ENCODE measurements around the gene SIRT2. TPM values are rescaled to one million over a fixed set of nuclear protein-coding genes. Genes with fewer than 3 reads are reported as not detected.

Gene SIRT2
- total RNA-seq, 1 donor from 2014 or later, result 60.2 TPM

GRCh38 chr19:38845374-38846024 is 53.9 kb downstream of the SIRT2 start:
- DNase-seq (ENCODE audit: low spot score), result no peak

DNA sequence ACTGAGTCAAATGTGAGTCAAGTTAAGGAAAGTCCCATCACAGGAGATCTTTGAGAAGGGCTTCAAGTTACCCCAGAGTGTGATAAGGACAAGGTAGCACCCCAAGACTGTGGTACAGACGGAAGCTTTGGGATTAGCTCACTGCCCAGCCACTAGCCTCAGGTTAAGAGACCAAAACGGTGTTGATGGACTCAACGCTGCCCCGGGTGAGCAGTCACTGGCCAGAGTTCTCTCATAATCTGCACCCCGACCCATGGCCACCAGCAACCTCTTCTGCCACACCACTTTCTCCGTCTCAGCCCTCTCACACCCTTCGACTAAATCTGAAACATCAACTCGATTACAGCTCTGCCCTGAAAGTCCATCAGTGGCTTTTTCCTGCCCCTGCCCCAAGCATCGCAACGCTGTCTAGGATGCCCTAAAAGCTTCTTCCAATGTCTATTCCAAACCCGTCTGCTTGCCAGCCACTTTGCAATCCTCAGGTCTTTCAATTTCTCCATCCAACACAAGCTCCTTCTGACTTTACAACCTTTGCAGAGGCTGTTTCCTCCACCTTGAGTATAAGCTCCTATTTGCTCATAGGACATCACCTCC is 55.2 kb downstream of the SIRT2 start:
- no peak for DNase-seq (ENCODE audit: low spot score)

DNA sequence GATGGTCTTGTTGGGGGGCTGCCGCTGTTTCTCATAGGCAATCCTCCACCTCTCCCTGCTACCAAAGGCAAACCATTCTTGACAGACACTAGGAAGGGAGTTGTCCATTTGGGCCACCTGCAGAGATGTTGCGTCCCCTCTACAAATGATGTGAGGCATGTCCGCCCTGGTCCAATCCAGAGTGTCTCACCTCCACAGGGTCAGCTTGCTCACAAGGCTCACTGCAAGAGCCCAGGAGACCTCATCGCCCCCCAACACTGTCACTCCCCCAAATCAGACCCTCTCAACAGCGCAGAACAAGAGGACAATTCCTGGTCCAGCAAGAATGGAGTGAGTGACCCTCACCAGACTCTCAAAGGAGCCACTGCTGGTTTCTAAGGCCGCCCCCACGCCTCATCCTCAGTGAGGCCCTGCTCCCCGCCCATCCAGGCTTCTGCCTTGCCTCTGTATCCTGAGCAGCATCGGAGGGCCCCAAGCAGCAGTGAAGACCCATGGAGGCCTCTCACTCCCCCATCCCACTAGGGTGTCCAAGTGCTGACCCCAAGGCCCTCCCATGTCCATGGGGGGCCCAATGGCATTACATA is 56.2 kb downstream of the SIRT2 start:
- no peak for DNase-seq (ENCODE audit: low spot score)

DNA sequence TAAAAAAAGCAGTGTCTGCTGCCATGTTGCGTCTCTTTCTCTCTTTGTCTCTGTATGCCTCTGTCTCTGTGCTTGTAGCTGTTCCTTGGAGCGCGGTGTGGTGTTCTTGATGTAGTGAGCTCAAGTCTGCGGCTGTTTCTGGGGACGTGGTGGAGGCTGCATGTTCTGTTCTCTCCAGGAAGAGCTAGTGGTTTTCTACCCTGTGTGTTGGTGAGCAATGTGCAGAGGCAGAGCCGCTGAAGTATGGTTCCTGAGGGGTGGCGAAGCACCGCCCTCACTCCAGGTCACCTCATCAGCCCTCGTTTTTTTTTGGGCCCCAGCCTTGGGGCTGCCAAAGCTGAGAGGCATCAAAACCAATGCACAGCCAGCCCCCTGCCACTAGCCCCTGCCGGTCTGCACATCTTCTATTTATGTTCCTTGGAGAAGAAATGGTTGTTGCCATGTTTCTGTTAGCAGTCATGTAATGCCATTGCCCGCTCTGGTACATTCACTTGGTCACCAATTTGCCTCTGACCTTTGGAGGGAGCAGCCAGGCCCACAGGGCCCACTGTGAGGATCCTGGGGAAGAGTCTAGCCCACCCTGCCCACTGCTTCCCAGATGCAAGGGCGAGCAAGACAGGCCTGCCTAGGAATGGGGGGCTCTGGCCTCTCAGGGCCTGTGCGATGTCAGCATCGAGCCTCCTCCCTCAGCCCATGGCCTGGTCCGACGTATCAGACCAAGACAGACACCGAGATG is 56.8 kb downstream of the SIRT2 start:
- DNase-seq (ENCODE audit: low spot score), result no peak

DNA sequence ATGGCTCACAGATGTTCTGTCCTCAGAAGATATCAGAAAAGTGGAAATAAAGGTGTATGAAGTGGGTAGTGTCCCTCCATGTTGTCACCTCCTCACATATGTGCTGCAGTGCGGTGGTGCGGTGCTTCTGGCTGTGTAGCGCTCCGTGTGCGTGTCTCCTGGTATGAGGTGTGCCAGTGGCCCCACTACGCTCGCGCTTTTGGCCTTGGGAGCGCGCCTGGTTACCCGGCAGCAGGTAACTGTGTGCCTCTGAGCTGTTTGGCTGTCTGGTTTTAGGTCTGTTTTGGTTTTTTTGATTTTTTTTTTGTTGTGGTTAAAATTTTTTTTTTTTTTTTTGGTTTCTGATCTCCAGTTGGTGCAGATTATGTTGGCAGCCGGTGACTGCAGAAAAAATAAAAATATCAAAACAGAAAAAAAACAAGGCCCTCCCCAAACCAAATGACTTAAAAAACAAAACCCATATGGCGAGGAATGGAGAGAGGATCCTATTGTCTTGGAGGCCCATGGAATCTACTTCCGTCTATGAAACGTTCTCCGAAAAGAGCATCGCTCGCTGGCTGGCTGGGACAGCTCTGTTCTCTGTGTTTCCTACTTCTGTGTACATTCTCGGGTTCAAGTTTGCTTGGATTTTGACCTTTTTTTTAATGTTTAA is 57.5 kb downstream of the SIRT2 start:
- no peak for DNase-seq (ENCODE audit: low spot score)

DNA sequence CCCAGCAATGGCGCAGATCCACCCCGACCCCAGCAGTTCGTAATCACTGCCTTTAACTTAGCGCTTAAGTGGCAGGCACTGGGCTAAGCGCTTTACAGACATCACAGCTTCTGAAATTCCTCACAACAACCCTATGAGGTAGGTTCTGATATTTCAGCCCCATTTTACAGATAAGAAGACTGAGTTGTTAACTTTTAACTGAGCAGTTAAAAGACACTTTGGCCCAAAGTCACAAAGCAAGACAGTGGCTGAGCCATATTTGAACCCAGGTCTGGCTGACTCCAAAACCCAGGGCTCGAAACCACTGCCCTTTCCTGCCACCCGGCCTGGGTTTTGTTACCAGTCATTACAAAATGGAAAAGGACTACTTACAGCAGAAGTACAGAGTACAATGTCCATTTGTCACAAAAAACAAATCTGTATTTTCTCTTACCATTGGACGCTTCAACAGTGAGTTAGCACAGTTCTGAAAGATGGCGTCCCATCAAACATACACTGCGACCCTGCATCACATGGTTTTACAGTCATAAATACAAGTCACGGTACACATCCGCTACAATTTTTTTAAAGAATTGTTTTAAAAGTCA is 58.1 kb downstream of the SIRT2 start:
- no peak for DNase-seq (ENCODE audit: low spot score)

- no peak for DNase-seq (ENCODE audit: low spot score)
Measured at GRCh38 chr19:38840583-38840968, 58.8 kb downstream of the SIRT2 start.

DNA sequence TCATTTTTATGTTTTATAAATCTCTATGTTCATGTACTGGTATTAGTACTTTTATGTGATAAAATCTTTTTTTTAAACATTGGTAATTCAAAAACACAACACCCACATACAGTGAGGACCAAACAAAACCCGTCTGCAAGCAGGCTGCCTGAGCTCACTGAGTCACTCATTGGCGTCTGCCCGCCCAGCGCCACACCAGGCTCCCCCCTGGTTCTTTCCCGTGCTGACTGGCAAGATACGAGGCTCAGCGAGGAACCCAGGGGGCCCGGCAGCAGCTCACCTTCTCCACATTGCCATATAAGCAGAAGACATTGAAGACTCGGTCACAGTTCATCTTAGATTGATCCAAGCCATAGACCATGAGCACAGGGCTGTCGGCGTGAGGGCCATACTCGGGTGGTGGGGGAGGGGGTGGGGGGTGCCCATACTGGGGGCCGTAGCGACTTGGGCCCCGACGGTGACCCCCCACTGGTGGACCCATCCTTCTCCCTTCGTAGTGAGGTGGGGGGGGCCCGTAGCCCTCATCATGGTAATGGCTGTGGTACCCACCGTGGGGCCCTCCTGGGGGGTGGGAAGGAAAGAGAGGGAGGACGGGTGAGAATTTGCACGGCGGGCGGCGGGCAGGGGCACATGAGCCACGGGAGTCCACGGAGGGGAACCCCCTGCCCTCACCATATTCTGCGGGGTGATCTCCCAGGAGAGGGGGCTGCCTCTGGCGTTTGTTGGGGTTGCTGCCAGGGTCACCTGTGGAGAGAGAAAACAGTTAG is 59.4 kb downstream of the SIRT2 start:
- DNase-seq (ENCODE audit: low spot score), result no peak

DNA sequence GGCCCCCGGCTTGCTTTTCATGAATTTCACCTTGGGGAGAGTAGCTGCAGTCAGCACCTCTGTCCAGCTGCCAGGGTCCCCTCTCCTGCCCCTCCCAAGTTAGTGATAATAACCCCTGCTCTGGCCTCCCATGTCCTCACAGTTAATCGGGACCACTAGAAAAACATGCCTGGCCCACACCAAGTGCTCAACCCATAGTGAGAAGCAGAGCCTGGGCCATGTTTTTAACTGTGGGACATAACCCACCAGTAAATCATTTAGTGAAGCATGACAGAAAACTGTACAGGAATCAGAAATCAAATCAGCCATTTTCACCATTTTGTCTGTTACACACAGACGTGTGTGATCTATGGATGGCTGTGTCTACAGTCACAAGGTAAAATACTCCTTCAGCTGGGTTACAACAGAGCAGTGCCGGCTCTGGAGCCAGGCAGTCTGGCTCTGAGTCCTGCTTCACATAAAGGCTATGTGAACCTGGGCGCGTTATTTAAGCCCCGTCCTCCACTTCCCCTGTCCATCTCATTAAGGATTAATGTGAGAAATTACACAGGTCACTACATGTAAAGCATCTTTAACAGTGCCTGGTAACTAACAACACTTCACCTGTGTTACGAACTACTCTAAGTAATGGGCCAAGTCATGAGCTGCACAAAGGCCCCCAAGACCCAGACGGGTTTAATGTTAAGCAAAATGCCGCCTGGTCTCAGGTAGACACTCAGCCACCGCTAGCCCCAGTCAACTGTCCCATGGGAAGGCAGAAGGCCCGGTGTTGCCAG is 60.2 kb downstream of the SIRT2 start:
- DNase-seq (ENCODE audit: low spot score), result no peak

- no peak for DNase-seq (ENCODE audit: low spot score)
Measured at GRCh38 chr19:38838208-38838985, 61.0 kb downstream of the SIRT2 start.

DNA sequence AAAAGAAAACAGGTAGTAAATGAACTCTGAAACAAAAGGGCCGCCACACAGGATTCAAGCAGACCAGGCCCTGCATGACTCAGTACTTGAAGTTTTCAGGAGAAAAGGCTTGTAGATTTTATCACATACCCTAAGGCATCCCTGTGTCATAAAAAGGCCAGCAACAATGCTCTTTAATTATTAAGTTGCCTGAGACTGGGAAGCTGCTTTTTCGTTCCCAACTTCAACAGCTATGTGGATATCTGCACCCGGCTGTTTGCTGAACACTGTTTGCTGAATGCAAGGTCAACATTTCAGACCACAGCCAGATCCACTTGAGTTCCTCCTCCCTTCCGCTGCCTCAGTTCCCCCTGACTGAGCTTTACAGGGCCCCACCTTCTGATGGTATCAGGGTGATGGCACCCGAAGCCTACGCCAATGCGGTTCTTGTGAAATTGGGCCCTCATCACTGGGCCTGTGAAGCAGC is 61.7 kb downstream of the SIRT2 start:
- DNase-seq (ENCODE audit: low spot score), result no peak

DNA sequence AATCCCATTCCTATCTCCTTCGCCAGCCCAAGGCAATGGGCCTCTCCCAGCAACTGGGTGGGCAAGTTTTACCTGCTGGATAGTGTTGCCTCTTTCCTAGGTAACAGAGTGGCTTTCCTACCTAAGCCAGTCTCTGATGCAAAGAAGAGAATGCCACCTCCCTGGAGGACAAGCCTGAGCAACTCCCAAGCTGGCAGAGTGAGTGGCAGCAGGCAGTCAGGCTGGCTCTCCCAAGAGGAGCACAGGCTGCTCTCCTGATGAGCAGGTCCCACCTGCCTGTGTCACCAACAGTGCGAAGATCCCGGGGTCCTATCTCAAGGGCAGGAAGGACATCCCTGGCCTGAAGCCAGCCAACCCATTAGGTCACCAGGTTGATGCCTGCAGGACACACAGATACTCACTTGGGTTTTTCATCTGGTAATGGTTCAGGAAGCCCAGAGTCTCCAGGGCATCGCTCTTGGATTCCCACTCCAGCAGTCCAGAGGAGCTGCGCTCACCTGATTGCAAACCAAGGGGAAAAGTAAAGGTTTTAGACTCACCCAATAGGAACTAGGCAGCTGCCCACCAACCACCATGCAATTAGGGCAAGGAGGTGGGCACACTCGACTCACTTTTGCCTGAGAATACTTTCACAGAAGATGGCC is 62.3 kb downstream of the SIRT2 start:
- no peak for DNase-seq (ENCODE audit: low spot score)

DNA sequence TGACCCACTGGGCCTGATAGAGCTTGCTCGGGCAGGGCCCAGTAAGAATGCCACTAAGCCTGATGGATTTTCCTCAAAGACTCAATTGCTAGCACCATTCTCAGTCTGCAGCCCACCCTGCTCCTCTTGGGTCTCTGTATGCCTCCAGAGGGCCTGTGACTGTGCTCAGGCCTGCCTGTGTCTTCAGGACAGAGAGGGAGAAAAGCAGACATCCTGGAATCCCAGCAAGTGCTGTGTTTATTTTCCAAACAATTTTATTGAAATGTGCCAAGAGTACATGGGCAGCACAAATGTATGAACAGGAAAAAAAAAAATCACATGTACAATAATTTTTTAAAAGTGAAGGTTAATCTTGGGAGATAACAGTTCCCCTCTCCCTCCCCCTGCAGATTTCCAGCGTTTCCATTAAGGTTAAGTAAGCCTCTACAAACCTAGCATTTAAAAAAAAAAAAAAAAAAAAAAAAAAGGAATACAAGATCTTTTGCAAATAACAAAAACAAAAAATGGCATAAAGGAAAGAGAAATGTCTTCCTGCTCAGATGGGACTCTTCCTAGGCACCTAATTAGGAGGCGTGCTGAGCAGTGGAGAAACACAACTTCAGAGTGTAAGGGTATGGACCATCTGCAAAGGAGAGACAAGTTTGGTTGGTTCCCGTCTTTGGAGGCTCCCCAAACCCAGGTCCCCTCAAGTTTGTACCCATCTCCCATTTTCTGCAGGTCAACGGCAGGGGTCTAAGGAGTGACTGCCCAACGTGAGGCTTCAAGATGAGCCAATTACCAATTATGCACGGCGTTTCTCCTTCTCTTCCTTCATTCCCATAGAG is 63.0 kb downstream of the SIRT2 start:
- DNase-seq (ENCODE audit: low spot score), result no peak

DNA sequence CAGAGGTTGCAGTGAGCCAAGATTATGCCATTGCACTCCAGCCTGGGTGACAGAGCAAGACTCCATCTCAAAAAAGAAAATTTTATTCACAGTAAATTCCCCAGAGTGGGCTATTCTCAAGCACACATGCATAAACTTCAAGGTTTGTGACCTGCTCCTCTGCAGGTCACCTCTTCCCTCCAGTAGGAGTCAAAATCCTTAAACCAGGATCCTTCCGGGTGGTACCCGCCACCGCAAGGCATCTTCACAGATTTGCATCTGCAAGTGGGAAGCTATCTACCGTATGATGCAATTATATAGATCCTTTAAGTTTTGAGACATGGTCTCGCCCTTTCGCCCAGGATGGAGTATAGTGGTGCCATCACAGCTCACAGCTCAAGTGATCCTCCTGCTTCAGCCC is 64.8 kb downstream of the SIRT2 start:
- DNase-seq (ENCODE audit: low spot score), result no peak

GRCh38 chr19:38834104-38834490 is 65.3 kb downstream of the SIRT2 start:
- DNase-seq (ENCODE audit: low spot score), result no peak

DNA sequence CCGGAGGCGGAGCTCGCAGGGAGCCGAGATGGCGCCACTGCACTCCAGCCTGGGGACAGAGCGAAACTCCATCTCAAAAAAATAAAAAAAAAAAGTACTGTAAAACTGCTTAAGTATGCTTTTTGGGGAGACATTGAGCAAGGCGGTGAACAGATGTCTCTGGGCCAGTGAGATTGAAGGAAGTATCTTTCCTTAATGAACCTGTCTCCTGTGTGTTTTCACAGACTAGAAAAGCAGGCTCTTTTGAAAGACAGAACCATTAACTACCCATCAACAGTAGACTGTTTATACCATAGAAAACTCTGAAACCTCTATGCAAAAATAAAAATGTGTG is 66.4 kb downstream of the SIRT2 start:
- no peak for DNase-seq (ENCODE audit: low spot score)

GRCh38 chr19:38831142-38831605 is 68.2 kb downstream of the SIRT2 start:
- DNase-seq (ENCODE audit: low spot score), result no peak

All from mesenteric fat pad (tissue), 1 donor.